GF-D8 (cell line): ENCODE measurements around the gene XAB2.
"Not testable (repeated sequence)": the region's sequence is repeated elsewhere in the genome, so short reads cannot be mapped to it uniquely, and the experiment has no call there.

ENCODE experiments used
- DNase-seq: peaks from one replicate; lab custom pipeline; 2025; lab: John Stamatoyannopoulos, UW

Gene XAB2

DNA sequence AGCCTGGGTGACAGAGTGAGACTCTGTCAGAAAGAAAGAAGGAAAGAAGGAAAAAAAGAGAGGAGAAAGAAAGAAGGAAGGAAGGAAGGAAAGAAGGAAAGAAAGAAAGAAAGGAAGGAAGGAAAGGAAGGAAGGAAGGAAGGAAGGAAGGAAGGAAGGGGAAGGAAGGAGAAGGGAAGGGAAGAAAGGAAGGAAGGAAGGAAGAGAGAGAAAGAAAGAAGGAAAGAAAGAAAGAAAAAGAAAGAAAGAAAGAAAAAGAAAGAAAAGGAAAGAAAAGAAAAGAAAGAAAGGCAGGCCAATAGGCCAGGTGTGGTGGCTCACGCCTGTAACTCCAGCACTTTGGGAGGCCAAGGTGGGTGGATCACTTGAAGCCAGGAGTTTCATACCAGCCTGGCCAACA, 51.9 kb downstream of the XAB2 start:
- DNase-seq = not testable (repeated sequence)

DNA sequence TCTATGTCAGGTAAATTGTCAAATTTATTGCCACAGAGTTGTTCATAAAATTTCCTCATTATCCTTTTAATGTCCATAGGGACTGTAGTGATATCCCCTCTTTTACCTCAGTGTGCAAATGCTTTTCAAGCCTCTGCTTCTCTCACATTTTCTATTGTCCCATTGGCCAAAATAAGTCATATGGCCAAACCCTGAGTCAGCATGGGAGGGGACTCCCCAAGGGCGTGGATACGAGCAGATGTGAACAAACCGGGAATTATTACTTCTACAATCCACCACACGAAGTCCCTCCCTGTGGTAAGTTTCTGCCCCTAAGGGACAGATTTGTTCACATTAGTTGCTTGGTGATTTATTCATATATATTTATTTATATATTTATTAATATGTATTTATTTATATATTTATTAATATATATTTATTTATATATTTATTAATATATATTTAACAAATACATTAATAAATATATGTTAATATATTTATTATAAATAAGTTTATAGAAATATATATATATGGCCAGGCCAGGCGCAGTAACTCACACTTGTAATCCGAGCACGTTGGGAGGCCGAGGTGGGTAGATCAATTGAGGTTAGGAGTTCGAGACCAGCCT, 53.8 kb downstream of the XAB2 start:
- no peak for DNase-seq

DNA sequence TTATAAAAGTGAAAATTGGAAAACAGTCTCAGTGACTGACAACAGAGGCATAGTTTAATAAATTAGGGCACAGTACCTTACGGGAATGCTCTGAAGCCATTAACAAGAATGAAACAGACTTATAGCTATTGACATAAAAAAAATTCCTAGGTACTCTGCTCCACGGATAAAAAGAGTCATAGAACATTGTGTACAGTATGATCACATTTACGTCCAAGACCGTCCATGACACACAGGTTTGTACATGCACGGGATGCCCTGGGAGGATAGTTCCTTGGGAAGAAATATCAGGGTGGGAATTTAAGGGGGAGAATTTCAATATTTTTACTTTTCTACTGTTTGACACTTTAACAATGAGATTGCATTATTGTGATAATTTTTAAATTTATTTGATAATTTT, 58.6 kb downstream of the XAB2 start:
- no peak for DNase-seq
